ENCODE measurements around the gene FGD5. TPM values are rescaled to one million over a fixed set of nuclear protein-coding genes. Genes with fewer than 3 reads are reported as not detected.

The FGD5 gene
- total RNA-seq, 1 donor from 2014 or later, result 3.2 TPM

DNA sequence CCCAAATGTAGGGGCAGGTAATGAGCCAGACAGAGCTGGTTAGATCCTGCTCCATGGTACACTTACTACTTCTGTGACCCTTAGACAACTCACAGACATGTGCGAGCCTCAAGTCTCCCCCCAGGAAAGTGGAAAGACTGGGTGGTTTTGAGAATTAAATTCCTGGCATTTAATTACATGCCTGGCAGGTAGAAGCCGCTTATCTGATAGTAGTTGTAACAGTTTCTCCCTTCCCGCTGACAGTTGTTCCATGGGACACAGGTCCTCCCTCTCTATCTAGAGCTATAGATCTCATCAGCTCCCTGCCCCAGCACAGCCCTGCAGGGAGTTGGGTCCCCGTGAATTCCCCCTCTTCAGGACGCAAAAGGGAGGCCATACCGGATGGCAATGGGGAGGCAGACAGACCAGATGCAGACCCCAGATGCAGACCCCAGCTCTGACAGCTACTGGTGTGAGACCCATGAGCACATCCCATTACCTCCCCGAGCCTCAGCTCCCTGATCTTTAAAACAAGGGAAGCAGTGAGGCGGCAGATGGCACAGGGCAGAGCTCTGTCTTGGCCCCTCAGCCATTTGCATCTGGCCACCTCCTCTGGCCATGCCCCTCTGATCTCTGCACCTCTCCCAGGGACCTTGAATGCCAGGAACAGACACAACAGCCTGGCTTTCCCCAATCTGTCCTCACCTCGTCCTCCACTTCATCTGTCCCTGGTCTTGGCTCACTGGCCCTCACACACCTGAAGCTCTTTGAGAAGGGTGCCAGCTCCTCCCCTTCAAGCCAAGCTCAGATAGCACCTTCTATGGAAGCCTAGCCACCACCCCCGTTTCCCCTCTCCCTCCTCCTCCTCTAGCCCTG, 94.5 kb downstream of the FGD5 start:
- Mint-ChIP-seq H3K27me3 (ENCODE audit: low read depth) (peaks cover 33% of the 10 kb centered on the region), H3K36me3 (no peaks in the 10 kb centered on the region), H3K27ac (no peak overlapping the region)

DNA sequence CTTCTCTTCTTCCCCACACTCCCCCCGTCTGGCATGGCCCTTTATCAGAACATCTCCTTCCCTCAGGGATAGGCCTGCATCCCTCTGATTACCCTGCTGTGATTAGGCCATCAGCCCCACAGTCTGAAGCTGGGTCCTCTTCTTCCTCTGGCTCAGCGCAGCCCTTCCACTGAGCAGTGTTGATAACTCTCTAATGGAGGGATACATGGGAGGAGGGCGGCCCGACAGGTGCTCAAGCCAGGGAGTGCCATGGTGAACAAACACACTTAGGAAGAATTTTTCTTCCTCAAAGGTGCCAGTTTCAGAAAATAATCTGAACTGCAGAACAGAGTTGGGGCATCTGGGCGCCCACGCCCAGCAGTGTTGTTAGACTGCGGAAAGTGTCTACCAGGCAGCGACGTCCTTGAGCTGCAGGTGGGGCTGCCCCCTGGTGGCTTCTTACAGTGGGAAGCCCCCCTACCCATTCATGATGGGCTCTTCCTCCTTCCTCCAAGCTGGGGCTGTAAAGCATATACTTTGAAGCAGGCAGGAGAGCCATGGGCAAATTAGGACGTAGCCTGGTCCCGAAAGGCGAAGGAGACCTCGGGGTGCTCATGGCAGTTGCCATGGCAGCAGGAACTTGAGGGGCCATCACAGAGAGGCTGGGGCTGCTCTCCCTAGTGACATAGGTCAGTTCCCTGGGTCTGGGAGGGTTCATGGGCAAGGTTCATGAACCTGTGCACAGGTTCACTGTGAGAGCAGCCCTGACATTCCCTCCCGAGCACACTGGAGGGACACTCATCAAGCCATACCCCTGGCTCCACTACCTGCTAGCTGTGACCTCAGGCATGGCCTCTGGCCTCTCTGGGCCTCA, 95.4 kb downstream of the FGD5 start:
- peak; percentile 46 for TF ChIP-seq CTCF (IDR thresholded peaks at IDR 0.05; ENCODE audit: unreplicated experiment)
- Mint-ChIP-seq H3K9me3 (no peaks in the 10 kb centered on the region), H3K4me3 (no peak overlapping the region), H3K27ac (no peak overlapping the region), H3K36me3 (no peaks in the 10 kb centered on the region), H3K27me3 (ENCODE audit: low read depth) (peaks cover 34% of the 10 kb centered on the region), H3K4me1 (peaks cover 16% of the 10 kb centered on the region)
- no peak for DNase-seq (ENCODE audit: low spot score in 2 of 2, unreplicated experiment in 2 of 2)

More for the DNA sequence above, 94.5 kb downstream of the FGD5 start:
- Mint-ChIP-seq H3K4me1 (peaks cover 16% of the 10 kb centered on the region), H3K4me3 (no peak overlapping the region), H3K9me3 (no peaks in the 10 kb centered on the region)
- no peak for DNase-seq (ENCODE audit: low spot score in 2 of 2, unreplicated experiment in 2 of 2)
- no peak for TF ChIP-seq CTCF (IDR thresholded peaks at IDR 0.05; ENCODE audit: unreplicated experiment)

DNA sequence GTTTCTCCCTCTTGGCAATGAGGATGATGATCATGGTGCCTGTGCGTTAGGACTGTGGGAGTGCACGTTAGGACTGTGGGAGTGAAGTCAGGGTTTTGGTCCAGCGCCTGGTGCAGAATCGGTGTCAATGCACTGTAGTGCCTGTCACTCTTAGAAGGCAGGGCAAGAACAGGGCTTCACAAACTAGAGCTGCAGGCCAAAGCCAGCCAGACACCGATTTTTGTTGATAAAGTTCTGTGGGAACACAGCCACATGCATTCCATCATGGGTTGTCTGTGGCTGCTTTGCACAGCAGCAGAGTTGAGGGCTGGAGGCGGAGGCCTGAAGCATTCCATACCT, 96.0 kb downstream of the FGD5 start:
- H3K9me3 Mint-ChIP-seq, result no peaks in the 10 kb centered on the region
- H3K4me3 Mint-ChIP-seq, result no peak overlapping the region
- no peak for TF ChIP-seq CTCF (IDR thresholded peaks at IDR 0.05; ENCODE audit: unreplicated experiment)
- H3K27me3 Mint-ChIP-seq (ENCODE audit: low read depth), result peaks cover 34% of the 10 kb centered on the region
- no peak overlapping the region for H3K27ac Mint-ChIP-seq
- no peak for DNase-seq (ENCODE audit: low spot score in 2 of 2, unreplicated experiment in 2 of 2)
- H3K36me3 Mint-ChIP-seq, result no peaks in the 10 kb centered on the region
- peaks cover 16% of the 10 kb centered on the region for H3K4me1 Mint-ChIP-seq

GRCh38 chr3:14915636-14916222, 97.0 kb downstream of the FGD5 start:
- H3K9me3 Mint-ChIP-seq, result no peaks in the 10 kb centered on the region
- no peak overlapping the region for H3K4me3 Mint-ChIP-seq
- no peaks in the 10 kb centered on the region for H3K36me3 Mint-ChIP-seq
- TF ChIP-seq CTCF (IDR thresholded peaks at IDR 0.05; ENCODE audit: unreplicated experiment), result no peak
- no peak overlapping the region for H3K27ac Mint-ChIP-seq
- peaks cover 34% of the 10 kb centered on the region for H3K27me3 Mint-ChIP-seq (ENCODE audit: low read depth)
- DNase-seq (ENCODE audit: low spot score in 2 of 2, unreplicated experiment in 2 of 2), result no peak
- peaks cover 16% of the 10 kb centered on the region for H3K4me1 Mint-ChIP-seq

GRCh38 chr3:14918356-14918860, 99.6 kb downstream of the FGD5 start:
- H3K4me1 Mint-ChIP-seq, result peaks cover 13% of the 10 kb centered on the region
- TF ChIP-seq CTCF (IDR thresholded peaks at IDR 0.05; ENCODE audit: unreplicated experiment), result no peak
- H3K9me3 Mint-ChIP-seq, result no peaks in the 10 kb centered on the region
- no peaks in the 10 kb centered on the region for H3K36me3 Mint-ChIP-seq
- no peak for DNase-seq (ENCODE audit: low spot score in 2 of 2, unreplicated experiment in 2 of 2)
- peaks cover 26% of the 10 kb centered on the region for H3K27me3 Mint-ChIP-seq (ENCODE audit: low read depth)
- no peak overlapping the region for H3K4me3 Mint-ChIP-seq
- H3K27ac Mint-ChIP-seq, result no peak overlapping the region
